GM19468 (cell line): ENCODE results near the gene SUCO.
"Not testable (repeated sequence)": the region's sequence is repeated elsewhere in the genome, so short reads cannot be mapped to it uniquely, and the experiment has no call there.

Experiments used
- ATAC-seq: cut with Tn5 transposase; IDR thresholded peaks from one replicate; pipeline ENCODE4 v1.9.1; 2021; ENCODE audit warnings: mild to moderate bottlenecking, moderate library complexity, moderate number of reproducible peaks; ENCODE audit not compliant: unreplicated experiment; ENCODE audit errors: extremely low read depth

The SUCO gene

DNA sequence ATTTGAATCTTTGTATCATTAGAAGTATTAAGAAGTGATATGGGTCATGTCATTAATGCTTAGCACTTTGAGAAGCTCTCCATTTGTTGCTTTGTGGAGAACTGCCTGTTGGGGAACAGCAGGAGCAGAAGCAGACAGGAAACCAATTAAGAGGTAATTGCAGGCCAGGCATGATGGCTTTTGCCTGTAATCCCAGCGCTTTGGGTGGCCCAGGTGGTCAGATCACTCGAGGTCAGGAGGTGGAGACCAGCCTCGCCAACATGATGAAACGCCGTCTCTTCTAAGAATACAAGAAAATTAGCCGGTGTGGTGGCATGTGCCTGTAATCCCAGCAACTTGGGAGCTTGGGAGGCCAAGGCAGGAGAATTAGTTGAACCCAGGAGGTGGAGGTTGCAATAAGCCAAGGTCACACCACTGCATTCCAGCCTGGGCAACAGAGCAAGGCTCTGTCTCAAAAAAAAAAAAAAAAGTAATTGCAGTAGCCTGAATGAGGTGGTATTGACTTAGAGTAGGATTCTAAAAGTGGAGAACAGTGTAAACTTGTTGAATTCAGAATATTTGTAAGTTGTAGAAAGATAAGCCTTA lies 68.2 kb downstream of the SUCO start:
- ATAC-seq: no peak

DNA sequence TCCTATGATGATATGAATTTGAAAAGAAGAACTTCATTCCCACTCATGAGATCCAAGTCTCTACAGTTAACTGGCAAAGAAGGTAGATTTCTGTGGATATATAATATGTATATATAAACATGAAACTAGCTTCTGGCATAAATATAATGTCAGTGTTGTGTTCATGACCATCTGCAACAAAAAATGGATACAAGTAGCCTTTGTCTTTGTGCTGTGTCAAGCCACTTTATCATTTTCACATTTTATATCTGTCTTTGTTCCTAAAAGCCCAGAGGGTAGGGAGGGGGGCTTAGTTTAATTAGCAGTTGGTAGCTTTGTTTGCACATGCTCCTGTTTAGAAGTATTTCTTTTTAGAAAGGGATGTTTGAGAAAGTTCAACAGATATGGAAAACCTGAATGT lies 69.8 kb downstream of the SUCO start:
- no peak for ATAC-seq

DNA sequence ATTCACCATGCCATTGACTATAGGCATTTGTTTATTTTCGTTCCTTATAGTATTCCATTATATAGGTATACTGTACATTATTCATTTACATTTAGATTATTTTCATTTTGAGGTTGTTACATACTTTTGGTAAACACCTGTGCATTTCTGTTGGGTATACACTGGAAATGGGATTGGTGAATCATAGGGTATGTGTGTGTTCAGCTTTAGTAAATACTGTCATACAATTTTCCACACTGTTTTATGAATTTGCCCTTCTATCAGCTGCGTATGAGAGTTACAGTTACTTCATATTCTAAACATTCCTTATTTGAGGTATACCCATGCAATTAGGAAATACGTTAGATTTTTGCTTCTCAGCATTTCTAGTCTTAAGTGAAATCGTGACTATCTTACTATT lies 70.9 kb downstream of the SUCO start:
- no peak for ATAC-seq

- no peak for ATAC-seq
Measured at GRCh38 chr1:172605641-172606040, 72.7 kb downstream of the SUCO start.

DNA sequence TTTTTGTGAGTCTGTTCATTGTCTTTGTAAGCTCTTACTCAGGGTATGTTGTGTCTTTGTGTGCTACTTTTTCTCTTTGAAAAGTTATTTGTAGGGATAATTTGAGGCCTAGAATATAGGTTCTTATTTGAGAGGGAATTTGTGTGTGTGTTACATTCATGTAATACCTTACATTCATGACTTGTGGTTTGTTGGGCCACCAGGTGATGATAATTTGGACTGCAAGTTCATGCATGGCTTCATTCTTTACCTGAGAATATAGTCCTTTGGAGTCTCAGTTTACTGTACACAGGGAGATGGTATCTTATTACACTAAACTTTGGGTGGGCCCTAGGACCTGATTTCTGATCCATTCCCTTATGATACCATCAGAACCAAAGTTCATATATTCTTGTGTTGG lies 74.2 kb downstream of the SUCO start:
- no peak for ATAC-seq

DNA sequence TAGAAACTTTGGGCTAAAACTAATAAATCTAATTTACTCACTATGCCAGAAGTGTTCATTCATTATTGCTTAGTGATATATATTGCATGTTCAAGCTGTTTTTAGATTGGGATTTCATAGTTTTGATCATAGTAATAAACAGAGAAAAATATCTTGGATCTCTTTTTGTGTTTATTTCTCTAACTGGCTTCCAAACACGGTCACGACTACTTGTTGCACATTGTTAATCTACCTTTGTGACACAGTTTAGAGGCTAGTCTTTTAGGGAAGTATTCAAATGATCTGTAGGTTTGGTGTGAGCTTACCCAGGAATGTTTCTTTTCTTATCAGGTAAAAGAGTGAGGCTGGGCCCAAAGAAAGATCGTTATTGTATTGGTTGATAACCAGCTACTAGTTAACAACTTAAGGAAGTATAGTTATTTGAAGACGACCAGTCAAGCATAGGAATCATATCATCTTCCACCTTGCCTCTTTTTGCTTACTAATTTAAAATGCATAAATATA lies 75.2 kb downstream of the SUCO start:
- no peak for ATAC-seq

- ATAC-seq: no peak
Measured at GRCh38 chr1:172609528-172609927, 76.6 kb downstream of the SUCO start.

DNA sequence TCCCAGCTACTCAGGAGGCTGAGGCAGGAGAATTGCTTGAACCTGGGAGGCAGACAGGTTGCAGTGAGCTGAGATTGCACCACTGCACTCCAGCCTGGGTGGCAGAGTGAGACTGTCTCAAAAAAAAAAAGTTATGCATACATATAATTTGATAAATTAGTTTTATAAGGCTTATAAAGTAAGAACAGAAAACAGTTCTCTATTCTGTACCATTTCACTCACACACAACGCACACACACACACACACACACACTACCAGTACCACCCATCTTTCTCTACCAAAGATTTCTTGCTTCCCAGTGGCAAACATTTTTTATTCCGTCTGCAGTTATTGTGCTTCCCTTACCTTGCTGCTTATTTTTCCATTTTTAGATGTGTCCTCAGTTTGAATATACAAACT lies 79.5 kb downstream of the SUCO start:
- no peak for ATAC-seq

DNA sequence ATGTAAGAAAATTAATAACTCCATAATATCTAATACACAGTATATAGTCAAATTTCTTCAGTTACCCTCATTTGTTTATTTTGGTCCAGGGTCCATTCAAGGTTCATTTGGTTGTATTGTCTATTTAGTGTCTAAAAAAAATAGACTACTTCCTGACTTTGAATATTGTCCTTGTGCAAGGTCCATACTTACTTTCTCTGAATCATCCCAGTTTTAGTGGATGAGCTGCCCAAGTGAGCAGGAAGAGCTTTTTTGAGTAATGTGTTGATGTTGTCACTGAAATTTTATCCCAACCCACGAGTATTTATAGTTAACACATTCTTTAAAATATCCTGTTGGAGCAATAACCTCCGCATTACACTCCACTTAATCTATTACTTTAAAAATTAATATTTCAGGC lies 80.3 kb downstream of the SUCO start:
- ATAC-seq: no peak

GRCh38 chr1:172616195-172616594 lies 83.2 kb downstream of the SUCO start:
- no peak for ATAC-seq

DNA sequence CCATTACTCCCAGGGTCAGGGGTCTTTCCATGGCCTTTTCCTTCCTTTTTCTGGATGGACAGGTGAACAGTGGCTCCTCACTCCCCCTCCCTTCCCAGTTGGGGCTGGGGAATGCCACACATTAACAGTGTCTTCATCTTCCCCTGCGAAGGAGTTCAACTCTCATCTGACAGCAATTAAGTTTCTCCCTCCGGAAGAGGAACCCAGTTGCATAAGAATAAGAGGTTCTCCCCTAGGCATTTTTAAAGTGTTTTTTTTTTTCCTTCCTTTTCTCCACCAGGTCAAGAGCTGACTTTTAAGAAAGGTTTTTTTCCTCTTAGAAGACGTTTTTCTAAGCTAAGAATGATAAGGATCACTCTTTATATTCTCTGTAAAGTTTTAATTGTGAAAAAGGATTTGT lies 83.7 kb downstream of the SUCO start:
- no peak for ATAC-seq

GRCh38 chr1:172620603-172621002 lies 87.7 kb downstream of the SUCO start:
- ATAC-seq: not testable (repeated sequence)

DNA sequence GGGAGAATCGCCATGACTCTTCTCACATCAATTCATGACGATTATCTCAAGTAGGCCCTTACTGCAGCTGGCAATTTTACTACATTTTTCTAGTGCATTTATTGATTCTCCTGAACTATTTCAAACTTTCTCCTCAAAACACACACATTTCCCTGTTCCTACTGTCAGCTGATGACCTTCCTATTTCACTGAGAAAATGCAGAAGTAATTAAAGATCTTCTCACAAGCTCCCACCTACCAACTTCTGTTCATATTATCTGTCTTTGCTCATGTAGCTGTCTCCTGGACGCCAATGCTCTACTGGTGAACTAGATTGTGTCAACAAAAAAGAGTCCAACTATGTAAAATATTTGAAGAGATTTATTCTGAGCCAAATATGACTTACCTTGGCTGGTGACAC lies 89.6 kb downstream of the SUCO start:
- ATAC-seq: no peak

- ATAC-seq: no peak
Measured at GRCh38 chr1:172623748-172624147, 90.8 kb downstream of the SUCO start.

DNA sequence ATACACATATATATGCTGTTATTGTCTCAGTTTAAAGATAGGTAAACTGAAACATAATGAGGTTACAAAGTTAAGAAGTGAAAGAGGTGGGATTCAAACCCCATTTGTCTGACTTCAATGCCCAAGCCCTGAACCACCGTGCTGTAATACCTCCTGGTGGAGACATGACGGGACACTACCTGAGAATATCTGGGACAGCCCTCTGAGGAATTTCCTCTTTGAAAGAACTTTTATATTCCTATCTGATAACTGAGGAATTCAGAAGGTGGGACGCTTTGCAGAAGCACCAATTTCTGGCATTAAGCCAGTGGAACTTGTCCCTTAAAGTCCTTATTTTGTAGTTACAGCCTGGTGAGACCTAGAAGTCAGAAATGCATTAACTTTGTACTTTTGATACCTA lies 93.9 kb downstream of the SUCO start:
- no peak for ATAC-seq

GRCh38 chr1:172627702-172628101 lies 94.8 kb downstream of the SUCO start:
- no peak for ATAC-seq

DNA sequence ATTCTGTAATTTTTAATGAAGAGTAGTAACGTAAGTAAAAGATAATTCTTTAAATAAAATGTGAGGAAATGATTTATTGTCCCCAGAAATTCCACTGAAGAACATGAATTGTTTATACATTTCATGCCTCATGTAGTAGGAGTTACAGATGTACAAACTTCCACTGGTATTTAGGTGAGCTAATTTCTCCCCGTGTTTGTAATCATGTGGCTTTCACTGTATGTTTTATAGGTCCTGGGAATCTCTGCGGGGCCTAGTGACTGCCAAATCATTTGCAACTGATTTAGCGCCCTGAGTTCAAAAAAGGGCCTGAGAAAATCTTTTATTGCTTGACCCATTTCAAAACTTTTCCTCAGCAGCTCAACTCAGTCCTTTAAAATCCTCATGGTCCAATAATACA lies 95.5 kb downstream of the SUCO start:
- no peak for ATAC-seq

- no peak for ATAC-seq
Measured at GRCh38 chr1:172629170-172629569, 96.2 kb downstream of the SUCO start.

DNA sequence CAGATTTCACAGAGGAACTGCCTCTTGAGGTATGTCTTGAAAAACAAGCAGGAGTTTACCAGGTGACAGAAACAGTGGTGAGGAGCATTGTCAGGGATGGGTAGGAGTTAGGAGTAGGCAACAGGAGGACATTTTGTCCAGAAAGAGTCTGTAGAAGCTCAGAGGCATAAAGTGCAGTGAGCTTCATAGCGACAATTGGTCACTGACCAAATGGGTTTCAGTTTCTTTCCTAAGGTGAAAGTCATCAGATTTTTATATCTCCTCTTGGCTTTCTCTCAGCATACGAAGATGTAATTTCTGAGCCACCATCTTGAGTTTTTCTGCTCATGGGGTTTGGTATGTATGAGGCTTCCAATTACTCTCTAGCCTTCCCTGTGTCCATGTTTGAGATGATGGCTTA lies 96.7 kb downstream of the SUCO start:
- no peak for ATAC-seq

- no peak for ATAC-seq
Measured at GRCh38 chr1:172630056-172630818, 97.3 kb downstream of the SUCO start.

GRCh38 chr1:172630868-172631267 lies 97.9 kb downstream of the SUCO start:
- no peak for ATAC-seq

DNA sequence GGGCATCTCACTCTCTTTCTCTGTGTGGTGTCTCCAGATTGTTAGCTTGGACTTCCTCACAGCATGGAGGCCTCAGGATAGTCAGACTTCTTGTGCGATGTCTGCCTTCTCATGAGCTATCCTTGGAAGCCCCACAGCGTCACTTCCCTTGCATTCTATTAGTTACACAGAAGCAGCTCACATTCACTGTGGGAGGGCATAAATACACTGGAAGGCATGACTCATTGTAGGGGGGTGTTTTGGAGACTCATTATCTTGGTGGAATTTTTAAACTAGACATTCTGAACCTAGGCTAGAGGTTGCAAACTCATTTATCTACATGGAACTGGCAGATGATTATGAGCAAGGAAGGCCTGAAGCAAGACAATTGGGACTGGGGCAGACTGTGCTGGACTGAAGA lies 104.6 kb downstream of the SUCO start:
- ATAC-seq: no peak
